H9 (cell line): ENCODE results near the gene FAM83E. TPM values are rescaled to one million over a fixed set of nuclear protein-coding genes. Genes with fewer than 3 reads are reported as not detected.
A peak's percentile ranks its signal among the peaks of the same experiment; 100 is the strongest.

Experiments used
- DNase-seq: peaks from one replicate; pipeline ENCODE4 v3.0.0-alpha.2; 2017
- H2AFZ ChIP-seq: one replicate; pipeline ENCODE4 v1.6.1; 2013; ENCODE audit warnings: mild to moderate bottlenecking, low read length, control low read depth, moderate library complexity
- H2AK5ac ChIP-seq: 2 replicates; pipeline ENCODE4 v1.6.1; 2013; ENCODE audit warnings: low read length, control low read depth, mixed read lengths; ENCODE audit not compliant: insufficient read length
- H2BK120ac ChIP-seq: one replicate; pipeline ENCODE4 v1.6.1; 2013; ENCODE audit warnings: low read depth, mild to moderate bottlenecking, low read length, control low read depth, inconsistent platforms; ENCODE audit not compliant: poor library complexity, severe bottlenecking
- H2BK12ac ChIP-seq: 2 replicates; pipeline ENCODE4 v1.6.1; 2013; ENCODE audit warnings: low read length, control low read depth, mixed read lengths, low read depth; ENCODE audit not compliant: insufficient read length
- H2BK15ac ChIP-seq: 2 replicates; pipeline ENCODE4 v1.6.1; 2013; ENCODE audit warnings: low read depth, low read length, control low read depth
- H2BK20ac ChIP-seq: one replicate; pipeline ENCODE4 v1.6.1; 2013; ENCODE audit warnings: low read depth, mild to moderate bottlenecking, low read length, control low read depth, inconsistent platforms; ENCODE audit not compliant: poor library complexity, severe bottlenecking
- H2BK5ac ChIP-seq: 2 replicates; pipeline ENCODE4 v1.6.1; 2013; ENCODE audit warnings: low read length, control low read depth, mixed read lengths; ENCODE audit not compliant: insufficient read length
- H3K14ac ChIP-seq: 2 replicates; pipeline ENCODE4 v1.6.1; 2013; ENCODE audit warnings: low read length, control low read depth; ENCODE audit not compliant: insufficient read depth
- H3K18ac ChIP-seq: 2 replicates; pipeline ENCODE4 v1.6.1; 2013; ENCODE audit warnings: low read depth, mild to moderate bottlenecking, mixed read lengths, low read length, control low read depth; ENCODE audit not compliant: insufficient read length
- H3K23ac ChIP-seq: 2 replicates; pipeline ENCODE4 v1.6.1; 2013; ENCODE audit warnings: low read length, control low read depth, mixed read lengths, low read depth; ENCODE audit not compliant: insufficient read length
- H3K23me2 ChIP-seq: 2 replicates; pipeline ENCODE4 v1.6.1; 2013; ENCODE audit warnings: low read depth, mild to moderate bottlenecking, mixed read lengths, low read length, control low read depth; ENCODE audit not compliant: insufficient read length, poor library complexity, severe bottlenecking
- H3K27ac ChIP-seq: 2 replicates; pipeline ENCODE4 v1.5.1; 2013; ENCODE audit warnings: low read length, control low read depth, mixed read lengths, low read depth; ENCODE audit not compliant: insufficient read length
- H3K27me3 ChIP-seq: 2 replicates; pipeline ENCODE4 v1.6.1; 2013; ENCODE audit warnings: low read length, control low read depth, inconsistent platforms; ENCODE audit not compliant: insufficient read depth
- H3K4ac ChIP-seq: 2 replicates; pipeline ENCODE4 v1.6.1; 2013; ENCODE audit warnings: low read depth, mild to moderate bottlenecking, control low read depth, inconsistent platforms, low read length, moderate library complexity
- H3K4me1 ChIP-seq: 2 replicates; pipeline ENCODE4 v1.6.1; 2013; ENCODE audit warnings: low read length, control low read depth, inconsistent platforms; ENCODE audit not compliant: insufficient read depth
- H3K4me2 ChIP-seq: 2 replicates; pipeline ENCODE4 v1.6.1; 2013; ENCODE audit warnings: low read length, control low read depth, mixed read lengths; ENCODE audit not compliant: insufficient read length, insufficient read depth
- H3K56ac ChIP-seq: 2 replicates; pipeline ENCODE4 v1.6.1; 2013; ENCODE audit warnings: low read depth, mild to moderate bottlenecking, mixed read lengths, low read length, control low read depth; ENCODE audit not compliant: insufficient read length
- H3K79me1 ChIP-seq: 2 replicates; pipeline ENCODE4 v1.6.1; 2013; ENCODE audit warnings: low read depth, mild to moderate bottlenecking, moderate library complexity, low read length, control low read depth, inconsistent platforms; ENCODE audit not compliant: insufficient read depth, poor library complexity, severe bottlenecking
- H3K79me2 ChIP-seq: 2 replicates; pipeline ENCODE4 v1.6.1; 2013; ENCODE audit warnings: low read length, control low read depth, inconsistent platforms; ENCODE audit not compliant: insufficient read depth
- H3K9ac ChIP-seq: 2 replicates; pipeline ENCODE4 v1.6.1; 2013; ENCODE audit warnings: low read length, control low read depth, mixed read lengths; ENCODE audit not compliant: insufficient read length; ENCODE audit errors: extremely low read depth
- H3K9me3 ChIP-seq: one replicate; pipeline ENCODE4 v1.6.1; 2013; ENCODE audit warnings: low read depth, low read length, inconsistent platforms; ENCODE audit not compliant: control insufficient read depth
- H3T11ph ChIP-seq: one replicate; pipeline ENCODE4 v1.6.1; 2013; ENCODE audit warnings: mild to moderate bottlenecking, low read length, control low read depth, inconsistent platforms
- H4K20me1 ChIP-seq: one replicate; pipeline ENCODE4 v1.6.1; 2013; ENCODE audit not compliant: control insufficient read depth, insufficient read length, insufficient read depth
- H4K5ac ChIP-seq: 2 replicates; pipeline ENCODE4 v1.6.1; 2013; ENCODE audit warnings: low read depth, mild to moderate bottlenecking, mixed read lengths, low read length, control low read depth; ENCODE audit not compliant: insufficient read length
- H4K8ac ChIP-seq: replicated peaks from 2 replicates; pipeline ENCODE4 v1.6.1; 2013; ENCODE audit warnings: low read length, control low read depth, mixed read lengths, low read depth; ENCODE audit not compliant: insufficient read length
- H4K91ac ChIP-seq: 2 replicates; pipeline ENCODE4 v1.6.1; 2013; ENCODE audit warnings: low read depth, mild to moderate bottlenecking, moderate library complexity, mixed read lengths, low read length, control low read depth; ENCODE audit not compliant: insufficient read length
- H3K27ac Mint-ChIP-seq, 3 experiments: 2 replicates in 2 of 3; 3 replicates in 1 of 3; pipeline ENCODE4 v1.8.0; 2020 to 2021; ENCODE audit warnings: mixed read lengths in 3 of 3, mild to moderate bottlenecking in 1 of 3, moderate library complexity in 1 of 3
- H3K27me3 Mint-ChIP-seq: 2 replicates; pipeline ENCODE4 v1.8.0; 2021; ENCODE audit warnings: low read depth, mild to moderate bottlenecking, moderate library complexity, mixed read lengths
- H3K36me3 Mint-ChIP-seq, 3 experiments: 2 replicates in 2 of 3; 3 replicates in 1 of 3; pipeline ENCODE4 v1.8.0; 2020 to 2021; ENCODE audit warnings: low read depth in 3 of 3, mixed read lengths in 3 of 3; ENCODE audit not compliant: insufficient read depth in 1 of 3
- H3K4me1 Mint-ChIP-seq, 2 experiments: 2 replicates each; pipeline ENCODE4 v1.8.0; 2020; ENCODE audit warnings: mixed read lengths in 2 of 2
- H3K4me3 Mint-ChIP-seq, 2 experiments: 2 replicates in 1 of 2; 3 replicates in 1 of 2; pipeline ENCODE4 v1.8.0; 2020 to 2021; ENCODE audit warnings: mild to moderate bottlenecking in 2 of 2, mixed read lengths in 2 of 2, moderate library complexity in 1 of 2
- H3K9me3 Mint-ChIP-seq, 2 experiments: 2 replicates in 1 of 2; 3 replicates in 1 of 2; pipeline ENCODE4 v1.8.0; 2020; ENCODE audit warnings: mild to moderate bottlenecking in 2 of 2, mixed read lengths in 2 of 2, moderate library complexity in 1 of 2
- WGBS: extraction: QIAGEN DNeasy Blood & Tissue Kit; methylation state at CpG from one replicate; pipeline ENCODE4 v1.1.7; 2013; ENCODE audit warnings: missing lambda C conversion rate, low lambda C conversion rate, mixed read lengths; ENCODE audit not compliant: insufficient read length; ENCODE audit errors: extremely low coverage; 5-methylcytosine and 5-hydroxymethylcytosine counted together
- total RNA-seq: library from RNA; stranded (reverse); gene quantifications from 2 replicates; pipeline ENCODE4 v1.2.1, GENCODE V29; 2021
- TF ChIP-seq, protein P1 (sequence below): fragments of 200-600 bp; sonication (generic); conservative IDR thresholded peaks from 3 replicates; pipeline ENCODE4 v1.8.0; 2021; ENCODE audit warnings: antibody characterized with exemption, mild to moderate bottlenecking

Gene FAM83E
- total RNA-seq, 1 experiment from 2014 or later, result 9.2 TPM

DNA sequence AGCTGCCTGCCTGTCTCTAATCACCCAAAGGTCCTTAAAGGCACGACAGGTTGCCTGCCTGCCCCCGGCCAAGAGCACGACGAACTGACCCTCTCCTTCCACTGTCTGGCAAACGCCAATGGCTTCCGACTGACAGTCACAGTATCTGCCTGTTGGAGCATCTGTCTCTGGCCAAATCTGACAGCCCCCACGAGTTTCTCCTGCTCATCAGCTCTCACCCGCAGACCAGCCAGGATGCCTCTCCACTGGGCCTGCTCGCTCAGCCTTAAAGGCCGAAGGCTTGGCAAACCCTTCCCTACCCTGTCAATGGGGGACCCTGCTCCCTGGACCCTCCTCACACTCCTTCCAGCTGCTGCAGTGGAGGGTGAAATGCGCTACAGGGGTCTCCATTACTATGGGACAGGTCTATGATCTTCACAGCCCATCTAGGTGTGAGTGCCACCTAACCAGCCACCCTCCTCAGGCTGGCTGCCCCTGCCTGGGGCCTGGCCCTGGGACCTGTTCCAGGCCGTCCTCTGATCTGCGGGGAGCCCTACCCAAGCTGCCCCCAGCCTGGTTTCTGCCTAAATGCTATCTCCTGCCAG lies 932 bp downstream of the FAM83E start:
- Histone ChIP-seq H3K23me2 (peaks cover 5% of the 10 kb centered on the region), H4K8ac (no peak overlapping the region), H2BK5ac (no peak overlapping the region), H2BK15ac (no peak overlapping the region), H2BK120ac (no peak overlapping the region), H3K9ac (peak overlapping the region; percentile 5), H3K27me3 (no peaks in the 10 kb centered on the region), H3K4ac (no peak overlapping the region), H3K4me2 (no peak overlapping the region), H4K91ac (no peak overlapping the region), H4K5ac (no peak overlapping the region), H3K79me1 (peaks cover 4% of the 10 kb centered on the region), H3K27ac (no peak overlapping the region), H2AK5ac (no peak overlapping the region), H3K9me3 (no peaks in the 10 kb centered on the region), H3K79me2 (peaks cover 18% of the 10 kb centered on the region), H3K14ac (peak overlapping the region; percentile 44; the same call in 1 of the 2 replicates), H2AFZ (no peak overlapping the region), H3T11ph (no peak overlapping the region), H2BK20ac (no peak overlapping the region), H3K23ac (no peak overlapping the region), H3K4me1 (peaks cover 3% of the 10 kb centered on the region; the same call in 1 of the 2 replicates), H3K56ac (no peak overlapping the region), H2BK12ac (no peak overlapping the region), H4K20me1 (no peaks in the 10 kb centered on the region), H3K18ac (no peak overlapping the region)
- TF ChIP-seq, protein P1, sequence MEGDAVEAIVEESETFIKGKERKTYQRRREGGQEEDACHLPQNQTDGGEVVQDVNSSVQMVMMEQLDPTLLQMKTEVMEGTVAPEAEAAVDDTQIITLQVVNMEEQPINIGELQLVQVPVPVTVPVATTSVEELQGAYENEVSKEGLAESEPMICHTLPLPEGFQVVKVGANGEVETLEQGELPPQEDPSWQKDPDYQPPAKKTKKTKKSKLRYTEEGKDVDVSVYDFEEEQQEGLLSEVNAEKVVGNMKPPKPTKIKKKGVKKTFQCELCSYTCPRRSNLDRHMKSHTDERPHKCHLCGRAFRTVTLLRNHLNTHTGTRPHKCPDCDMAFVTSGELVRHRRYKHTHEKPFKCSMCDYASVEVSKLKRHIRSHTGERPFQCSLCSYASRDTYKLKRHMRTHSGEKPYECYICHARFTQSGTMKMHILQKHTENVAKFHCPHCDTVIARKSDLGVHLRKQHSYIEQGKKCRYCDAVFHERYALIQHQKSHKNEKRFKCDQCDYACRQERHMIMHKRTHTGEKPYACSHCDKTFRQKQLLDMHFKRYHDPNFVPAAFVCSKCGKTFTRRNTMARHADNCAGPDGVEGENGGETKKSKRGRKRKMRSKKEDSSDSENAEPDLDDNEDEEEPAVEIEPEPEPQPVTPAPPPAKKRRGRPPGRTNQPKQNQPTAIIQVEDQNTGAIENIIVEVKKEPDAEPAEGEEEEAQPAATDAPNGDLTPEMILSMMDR, result no peak
- H3K27me3 Mint-ChIP-seq, result no peaks in the 10 kb centered on the region; the same call in 1 of the 2 replicates
- peaks cover 30 to 46% of the 10 kb centered on the region in 2 experiments for H3K4me1 Mint-ChIP-seq
- peak overlapping the region; percentile 96 to 98 (median 97) for H3K27ac Mint-ChIP-seq
- DNase-seq, result no peak
- WGBS, result no CpG with 5 or more reads among the region's 13 CpGs
- H3K4me3 Mint-ChIP-seq, result peak overlapping the region; percentile 42 to 68; a peak in 3 of 5 replicates
- peaks cover 36 to 56% (median 50%) of the 10 kb centered on the region in 3 experiments for H3K36me3 Mint-ChIP-seq
- no peaks in the 10 kb centered on the region; a peak in 1 of 5 replicates for H3K9me3 Mint-ChIP-seq
